Measurements from ENCODE around the gene PSMD8.
A peak's percentile ranks its signal among the peaks of the same experiment; 100 is the strongest.
"Not testable (repeated sequence)": the region's sequence is repeated elsewhere in the genome, so short reads cannot be mapped to it uniquely, and the experiment has no call there.

PSMD8 gene

GRCh38 chr19:38417544-38418506 is 43.5 kb downstream of the PSMD8 start:
- peak overlapping the region; percentile 69 for H3K4me3 ChIP-seq
- no peak for DNase-seq (ENCODE audit: low read depth, low spot score)
- H3K27ac ChIP-seq, result no peak overlapping the region
- H3K9ac ChIP-seq (ENCODE audit: insufficient read length), result no peak overlapping the region
- H3K9me3 ChIP-seq (ENCODE audit: low read depth, low read length), result no peaks in the 10 kb centered on the region
- H3K36me3 ChIP-seq (ENCODE audit: insufficient read depth, low read length), result no peaks in the 10 kb centered on the region
- TF ChIP-seq POLR2AphosphoS5 (IDR thresholded peaks at IDR 0.05; ENCODE audit: borderline replicate concordance, low read depth, low read length), result no peak
- TF ChIP-seq FOXP2 (optimal IDR thresholded peaks at IDR 0.05; ENCODE audit: control extremely low read depth, extremely low read length, insufficient read depth), result no peak
- no peak for TF ChIP-seq EZH2 (IDR thresholded peaks at IDR 0.05)

GRCh38 chr19:38420935-38421334 is 46.6 kb downstream of the PSMD8 start:
- Histone ChIP-seq H3K36me3 (ENCODE audit: insufficient read depth, low read length) (no peaks in the 10 kb centered on the region), H3K9me3 (ENCODE audit: low read depth, low read length) (no peaks in the 10 kb centered on the region), H3K9ac (ENCODE audit: insufficient read length) (no peak overlapping the region), H3K4me3 (no peak overlapping the region), H3K27ac (no peak overlapping the region)
- TF ChIP-seq POLR2AphosphoS5 (IDR thresholded peaks at IDR 0.05; ENCODE audit: borderline replicate concordance, low read depth, low read length) (no peak), FOXP2 (optimal IDR thresholded peaks at IDR 0.05; ENCODE audit: control extremely low read depth, extremely low read length, insufficient read depth) (no peak), EZH2 (IDR thresholded peaks at IDR 0.05) (no peak)
- DNase-seq (ENCODE audit: low read depth, low spot score), result no peak

GRCh38 chr19:38421856-38422255 is 47.5 kb downstream of the PSMD8 start:
- no peak for DNase-seq (ENCODE audit: low read depth, low spot score)
- no peak overlapping the region for H3K9ac ChIP-seq (ENCODE audit: insufficient read length)
- H3K4me3 ChIP-seq, result no peak overlapping the region
- H3K36me3 ChIP-seq (ENCODE audit: insufficient read depth, low read length), result no peaks in the 10 kb centered on the region
- H3K9me3 ChIP-seq (ENCODE audit: low read depth, low read length), result no peaks in the 10 kb centered on the region
- no peak overlapping the region for H3K27ac ChIP-seq
- TF ChIP-seq FOXP2 (optimal IDR thresholded peaks at IDR 0.05; ENCODE audit: control extremely low read depth, extremely low read length, insufficient read depth) (no peak), POLR2AphosphoS5 (IDR thresholded peaks at IDR 0.05; ENCODE audit: borderline replicate concordance, low read depth, low read length) (no peak), EZH2 (IDR thresholded peaks at IDR 0.05) (no peak)

- no peak overlapping the region for H3K27ac ChIP-seq
- no peak overlapping the region for H3K9ac ChIP-seq (ENCODE audit: insufficient read length)
- no peak for DNase-seq (ENCODE audit: low read depth, low spot score)
- no peaks in the 10 kb centered on the region for H3K9me3 ChIP-seq (ENCODE audit: low read depth, low read length)
- no peaks in the 10 kb centered on the region for H3K36me3 ChIP-seq (ENCODE audit: insufficient read depth, low read length)
- no peak for TF ChIP-seq POLR2AphosphoS5 (IDR thresholded peaks at IDR 0.05; ENCODE audit: borderline replicate concordance, low read depth, low read length)
- no peak for TF ChIP-seq FOXP2 (optimal IDR thresholded peaks at IDR 0.05; ENCODE audit: control extremely low read depth, extremely low read length, insufficient read depth)
- TF ChIP-seq EZH2 (IDR thresholded peaks at IDR 0.05), result no peak
- no peak overlapping the region for H3K4me3 ChIP-seq
Observed at GRCh38 chr19:38422438-38422837, 48.1 kb downstream of the PSMD8 start.

- Histone ChIP-seq H3K27ac (no peak overlapping the region), H3K4me3 (no peak overlapping the region), H3K36me3 (ENCODE audit: insufficient read depth, low read length) (no peaks in the 10 kb centered on the region), H3K9me3 (ENCODE audit: low read depth, low read length) (no peaks in the 10 kb centered on the region), H3K9ac (ENCODE audit: insufficient read length) (no peak overlapping the region)
- no peak for DNase-seq (ENCODE audit: low read depth, low spot score)
- TF ChIP-seq FOXP2 (optimal IDR thresholded peaks at IDR 0.05; ENCODE audit: control extremely low read depth, extremely low read length, insufficient read depth) (no peak), POLR2AphosphoS5 (IDR thresholded peaks at IDR 0.05; ENCODE audit: borderline replicate concordance, low read depth, low read length) (no peak), EZH2 (IDR thresholded peaks at IDR 0.05) (no peak)
Observed at GRCh38 chr19:38424272-38424671, 49.9 kb downstream of the PSMD8 start.

GRCh38 chr19:38425222-38425809 is 50.9 kb downstream of the PSMD8 start:
- DNase-seq (ENCODE audit: low read depth, low spot score), result no peak
- no peaks in the 10 kb centered on the region for H3K36me3 ChIP-seq (ENCODE audit: insufficient read depth, low read length)
- no peak overlapping the region for H3K27ac ChIP-seq
- no peak overlapping the region for H3K4me3 ChIP-seq
- no peak overlapping the region for H3K9ac ChIP-seq (ENCODE audit: insufficient read length)
- TF ChIP-seq EZH2 (IDR thresholded peaks at IDR 0.05) (no peak), POLR2AphosphoS5 (IDR thresholded peaks at IDR 0.05; ENCODE audit: borderline replicate concordance, low read depth, low read length) (no peak), FOXP2 (optimal IDR thresholded peaks at IDR 0.05; ENCODE audit: control extremely low read depth, extremely low read length, insufficient read depth) (no peak)
- H3K9me3 ChIP-seq (ENCODE audit: low read depth, low read length), result no peaks in the 10 kb centered on the region

- no peak for DNase-seq (ENCODE audit: low read depth, low spot score)
- Histone ChIP-seq H3K27ac (no peak within 1 kb of the TSS), H3K4me3 (no peak within 1 kb of the TSS), H3K36me3 (ENCODE audit: insufficient read depth, low read length) (no peaks in the 10 kb centered on the region), H3K9ac (ENCODE audit: insufficient read length) (no peak within 1 kb of the TSS), H3K9me3 (ENCODE audit: low read depth, low read length) (no peaks in the 10 kb centered on the region)
- no peak for TF ChIP-seq POLR2AphosphoS5 (IDR thresholded peaks at IDR 0.05; ENCODE audit: borderline replicate concordance, low read depth, low read length)
- no peak for TF ChIP-seq FOXP2 (optimal IDR thresholded peaks at IDR 0.05; ENCODE audit: control extremely low read depth, extremely low read length, insufficient read depth)
- TF ChIP-seq EZH2 (IDR thresholded peaks at IDR 0.05), result no peak
Observed at GRCh38 chr19:38425810-38426466, 51.6 kb downstream of the PSMD8 start, which contains the start of gene RASGRP4. Gene RASGRP4 (minus strand): TSS chr19:38426219. CDS start chr19:38426091, 128 bp downstream.

- H3K27ac ChIP-seq; DNase-seq (ENCODE audit: low read depth, low spot score); H3K9me3 ChIP-seq (ENCODE audit: low read depth, low read length); H3K9ac ChIP-seq (ENCODE audit: insufficient read length); H3K4me3 ChIP-seq; H3K36me3 ChIP-seq (ENCODE audit: insufficient read depth, low read length): not testable (repeated sequence)
Observed at GRCh38 chr19:38427035-38427677, 52.8 kb downstream of the PSMD8 start.

Data from SK-N-MC (cell line).